ENCODE measurements around the gene CEP63.

- TF ChIP-seq POLR2A (IDR thresholded peaks at IDR 0.05) (no peak), CTCF (IDR thresholded peaks at IDR 0.05) (no peak), POLR2AphosphoS5 (IDR thresholded peaks at IDR 0.05) (no peak)
Measured at GRCh38 chr3:134471521-134472193, 14.2 kb upstream of the CEP63 start.

Data from breast epithelium (tissue), 3 donors.